Stimulated activated CD8-positive, alpha-beta memory T cell treated with anti-CD3 and anti-CD28 coated beads, Interleukin-7, amount 100 ng/mL, for 1 hour (primary cell): ENCODE data around the gene GPRIN1.
A peak's percentile ranks its signal among the peaks of the same experiment; 100 is the strongest.
"Not testable (repeated sequence)": the region's sequence is repeated elsewhere in the genome, so short reads cannot be mapped to it uniquely, and the experiment has no call there.

Source experiments
- DNase-seq, 2 donors: peaks; one replicate each; pipeline ENCODE4 v3.0.0-alpha.2; 2020; ENCODE audit warnings: low read depth in 2 of 2

The GPRIN1 gene

DNA sequence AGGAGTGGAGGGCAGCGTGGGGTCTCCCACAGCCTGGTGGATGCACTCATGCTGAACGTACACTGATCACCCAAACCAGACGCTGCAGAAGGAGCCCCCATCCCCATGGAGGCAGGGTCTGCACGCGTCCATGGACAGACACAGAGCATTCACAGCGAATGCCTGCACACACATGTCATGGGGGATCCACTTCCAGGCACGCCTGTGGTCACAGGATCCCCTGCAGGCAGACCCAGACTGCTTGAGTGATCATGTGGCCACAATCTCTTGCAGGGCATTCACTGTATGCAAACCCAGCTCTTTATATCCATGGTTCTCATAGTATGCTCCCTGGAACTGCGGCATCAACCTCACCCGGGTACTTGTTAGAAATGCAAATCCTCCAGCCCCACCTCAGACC, 15.0 kb upstream of the GPRIN1 start:
- DNase-seq, result no peak

DNA sequence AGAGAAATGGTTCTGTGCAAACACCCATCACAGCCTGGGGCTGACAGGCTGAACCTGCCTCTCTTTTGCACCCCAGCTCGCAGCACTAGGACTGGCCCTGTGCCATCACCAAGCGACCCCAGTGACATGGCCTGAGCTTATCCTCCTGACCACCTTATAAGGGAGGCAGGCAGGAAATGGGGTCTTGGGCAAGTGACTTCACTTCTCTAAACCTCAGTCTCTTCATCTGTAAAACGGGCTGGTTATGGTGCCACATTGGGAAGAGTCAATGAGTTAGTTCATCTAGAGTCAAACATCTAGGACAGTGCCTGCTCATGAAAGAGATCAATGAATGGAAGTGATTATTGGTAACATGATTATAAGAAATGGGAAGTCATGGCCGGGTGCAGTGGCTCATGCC, 14.2 kb upstream of the GPRIN1 start:
- no peak for DNase-seq

DNA sequence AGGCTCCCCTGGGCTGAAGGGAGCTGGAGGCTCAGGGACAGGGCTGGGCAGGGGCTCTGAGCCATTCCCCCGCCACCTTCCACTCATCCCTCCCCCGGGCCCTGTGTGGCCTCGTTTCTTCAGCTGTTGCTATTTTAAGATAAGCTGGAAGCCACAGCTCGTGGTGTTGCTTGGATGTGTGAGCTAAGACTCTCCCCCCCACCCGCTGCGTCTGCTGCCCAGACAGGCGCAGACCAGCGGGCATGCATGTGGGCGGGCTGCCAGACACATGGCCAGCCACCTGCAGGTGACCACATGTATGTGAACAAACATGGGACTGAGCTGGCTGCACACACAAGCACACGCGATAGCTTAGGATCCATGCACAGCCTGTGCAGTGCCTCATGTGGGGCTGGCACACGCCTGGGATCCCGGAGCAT, 11.7 kb upstream of the GPRIN1 start:
- DNase-seq, result no peak

DNA sequence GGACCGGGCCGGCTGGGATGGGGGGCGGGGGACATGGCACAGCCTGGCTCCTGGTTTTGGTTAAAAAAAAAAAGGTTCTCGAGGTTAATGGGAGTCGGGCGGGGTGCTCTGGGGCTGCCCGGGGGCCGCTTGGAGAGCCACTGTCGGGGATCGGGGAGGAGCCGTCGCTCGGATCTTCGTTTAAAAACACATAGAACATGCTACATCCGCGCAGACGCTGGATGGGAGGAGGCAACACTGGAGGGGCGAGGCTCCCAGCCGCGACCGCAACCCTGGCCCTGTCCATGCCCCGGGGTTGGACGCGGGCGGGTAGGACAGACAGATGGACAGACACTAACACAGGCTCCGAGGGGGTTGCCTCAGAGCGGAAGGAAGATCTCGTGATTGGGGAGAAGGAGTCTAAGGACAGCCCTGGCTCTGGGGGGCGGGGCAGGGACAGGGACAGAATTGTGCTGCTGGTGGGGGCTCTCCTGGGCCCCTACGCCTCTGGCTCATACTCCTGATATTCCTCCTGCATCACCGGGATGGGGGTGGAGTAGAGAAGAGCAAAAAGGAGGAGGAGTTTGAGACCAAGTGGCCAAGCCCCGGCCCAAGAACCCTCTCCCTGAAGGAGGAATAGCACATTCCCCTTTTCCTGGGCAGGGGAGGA, 10.5 kb upstream of the GPRIN1 start:
- DNase-seq, result no peak

DNA sequence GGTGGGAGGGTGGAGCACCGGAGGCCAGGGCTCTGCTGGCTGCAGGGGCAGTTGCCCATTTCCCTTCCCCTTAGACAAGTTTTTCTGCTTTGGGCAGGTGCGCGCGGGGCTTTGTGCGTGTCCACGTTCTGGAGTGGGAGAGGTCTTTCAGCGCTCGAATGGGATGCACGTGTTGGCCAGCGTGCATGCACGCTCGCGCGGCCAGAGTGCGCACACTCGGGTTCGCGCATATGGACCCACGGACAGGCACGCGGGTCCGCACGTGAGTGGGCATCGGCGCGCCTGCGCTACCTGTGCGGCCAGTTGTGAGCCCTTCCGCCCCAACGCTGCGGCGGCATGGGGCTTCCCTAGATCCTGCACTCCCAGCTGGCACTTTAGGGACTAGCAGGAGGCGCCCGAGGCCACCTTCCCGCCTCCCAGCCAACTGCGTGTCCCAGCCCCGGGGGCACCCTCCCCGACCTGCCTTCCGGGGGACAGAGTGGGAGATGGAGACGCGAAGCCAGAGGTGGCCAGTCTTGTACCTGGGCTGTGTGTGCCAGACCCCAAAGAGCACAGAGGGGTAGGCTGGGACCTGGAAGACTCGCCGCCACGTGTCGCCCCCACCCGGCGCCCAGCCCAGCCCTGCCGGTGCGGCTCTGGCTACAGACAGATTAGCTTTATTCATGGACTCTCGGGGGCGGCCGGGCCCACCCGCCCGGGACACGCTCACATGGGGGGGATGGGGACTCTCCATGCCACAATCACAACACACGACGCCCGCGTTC, 9.8 kb upstream of the GPRIN1 start:
- no peak for DNase-seq

DNA sequence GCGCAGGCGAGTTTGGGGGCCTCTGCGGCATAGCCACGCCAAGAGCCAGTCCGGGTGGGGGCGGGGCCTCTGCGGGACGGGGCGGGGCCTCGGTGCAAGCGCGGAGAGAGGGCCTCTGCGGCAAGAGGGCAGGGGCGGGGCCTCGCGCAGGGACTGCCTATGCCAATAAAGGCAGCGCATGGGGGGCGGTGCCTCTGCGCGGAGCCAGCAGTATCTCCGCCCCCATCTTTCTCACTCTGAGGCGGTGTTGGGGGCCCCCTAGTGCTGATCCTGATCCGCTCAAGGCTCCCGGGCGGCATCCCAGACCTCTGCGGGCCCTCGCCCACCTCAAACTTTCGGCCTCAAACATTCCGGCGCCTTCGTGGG, 9.2 kb upstream of the GPRIN1 start:
- DNase-seq, result peak; percentile 39 to 46

DNA sequence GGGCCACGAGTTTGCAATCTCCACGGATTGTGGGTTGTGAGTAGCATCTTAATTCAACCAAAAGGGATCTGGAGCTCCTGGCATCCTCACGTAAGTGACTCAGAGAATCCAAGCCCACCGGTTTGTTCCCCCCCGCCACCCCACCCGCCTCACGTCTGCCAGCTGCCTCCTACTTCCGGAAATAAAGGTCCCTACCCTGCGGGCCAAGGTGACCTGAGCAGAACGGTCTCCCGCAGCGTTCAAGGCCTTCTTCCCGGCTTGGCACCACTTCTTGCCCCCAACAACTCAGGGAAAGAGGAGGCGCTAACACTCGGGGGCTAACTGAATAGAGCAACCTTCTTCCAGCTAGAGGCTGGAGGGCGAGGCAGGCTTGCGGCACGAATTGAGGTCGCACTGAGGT, 8.8 kb upstream of the GPRIN1 start:
- no peak for DNase-seq

DNA sequence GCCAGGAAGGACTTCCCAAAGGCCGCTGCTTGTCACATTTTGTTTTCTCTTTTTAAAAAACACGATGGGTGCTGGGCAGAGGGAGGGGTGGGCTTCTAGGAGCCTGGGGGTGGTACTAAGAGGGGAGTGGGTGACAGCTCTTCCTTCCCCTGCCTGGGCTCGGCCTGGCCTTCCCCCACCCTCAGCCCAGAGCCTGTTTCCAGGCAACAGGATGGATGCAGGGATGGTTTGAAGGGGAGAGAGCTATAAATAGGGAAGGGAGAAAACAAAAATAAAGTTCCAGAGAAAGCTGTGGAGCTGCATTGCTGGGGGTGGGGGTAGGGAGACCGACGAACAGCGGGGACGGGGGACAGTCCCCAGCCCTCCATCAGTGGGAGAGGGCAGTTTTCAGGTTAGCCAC, 6.6 kb upstream of the GPRIN1 start:
- no peak for DNase-seq

DNA sequence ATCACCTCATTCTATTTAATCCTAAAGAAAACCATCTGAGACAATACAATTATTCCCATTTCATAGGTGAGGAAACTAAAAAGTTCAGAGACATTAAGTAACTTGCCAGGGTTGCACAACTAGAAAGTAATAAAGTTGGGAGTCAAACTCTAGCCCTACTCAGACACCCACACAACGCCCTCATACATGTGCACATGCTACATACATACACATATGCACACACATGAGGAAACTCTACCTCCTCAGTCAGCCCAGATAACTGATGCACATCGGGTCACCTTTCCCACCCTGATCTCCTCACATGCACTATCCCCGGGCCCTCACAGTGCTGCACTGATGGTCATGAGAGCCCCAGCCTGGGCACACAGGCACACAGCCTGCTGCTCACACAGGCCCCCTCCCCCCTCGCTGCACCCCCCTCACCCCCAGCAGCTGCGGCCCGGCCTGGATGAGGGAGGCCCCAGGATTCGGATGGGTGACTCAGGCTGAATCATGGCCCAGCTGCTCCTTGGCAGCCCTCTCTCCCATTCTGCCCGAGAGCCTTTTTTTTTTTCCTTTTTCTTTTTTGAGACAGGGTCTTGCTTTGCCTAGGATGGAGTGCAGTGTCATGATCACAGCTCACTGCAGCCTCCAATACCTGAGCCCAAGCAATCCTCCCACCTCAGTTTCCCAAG, 5.0 kb upstream of the GPRIN1 start:
- DNase-seq, result no peak

DNA sequence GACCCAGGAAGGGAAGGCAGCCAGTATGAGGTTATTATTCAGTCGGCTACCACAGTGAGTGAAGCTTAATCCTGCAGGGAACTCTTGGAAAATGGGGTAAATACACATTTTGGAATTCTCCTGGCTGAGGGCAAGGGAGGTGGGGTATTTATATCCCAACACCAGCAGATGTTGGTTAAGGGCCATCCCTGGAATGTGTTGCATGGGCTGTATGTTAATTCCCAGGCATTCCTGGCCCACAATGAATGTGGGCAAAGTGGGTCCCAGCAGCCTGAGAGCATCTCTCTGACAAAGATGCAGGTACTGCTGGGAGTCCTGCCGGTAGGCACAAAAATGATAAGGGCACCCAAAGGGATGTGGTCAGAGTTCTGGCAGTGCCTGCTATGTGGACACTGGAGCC, 2.9 kb upstream of the GPRIN1 start:
- no peak for DNase-seq

DNA sequence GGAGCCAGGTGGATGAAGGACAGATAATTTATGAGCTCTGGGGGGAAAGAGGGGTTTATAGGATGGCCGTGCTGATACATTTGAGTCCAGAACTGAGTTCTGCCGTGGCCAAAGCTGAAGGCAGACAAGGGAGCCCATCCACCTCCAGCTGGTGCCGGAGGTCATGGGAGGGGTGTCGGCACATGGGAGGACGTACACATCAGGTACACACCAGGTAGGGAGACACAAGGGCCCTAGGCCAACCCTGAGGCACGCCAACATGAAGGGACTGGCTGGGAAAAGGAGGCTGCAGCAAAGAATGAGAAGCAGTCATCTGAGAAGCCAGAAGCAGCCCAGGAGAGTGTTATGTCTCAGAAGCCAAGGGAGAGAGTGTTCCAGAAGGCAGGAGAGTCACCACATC, 2.1 kb upstream of the GPRIN1 start:
- DNase-seq, result no peak

DNA sequence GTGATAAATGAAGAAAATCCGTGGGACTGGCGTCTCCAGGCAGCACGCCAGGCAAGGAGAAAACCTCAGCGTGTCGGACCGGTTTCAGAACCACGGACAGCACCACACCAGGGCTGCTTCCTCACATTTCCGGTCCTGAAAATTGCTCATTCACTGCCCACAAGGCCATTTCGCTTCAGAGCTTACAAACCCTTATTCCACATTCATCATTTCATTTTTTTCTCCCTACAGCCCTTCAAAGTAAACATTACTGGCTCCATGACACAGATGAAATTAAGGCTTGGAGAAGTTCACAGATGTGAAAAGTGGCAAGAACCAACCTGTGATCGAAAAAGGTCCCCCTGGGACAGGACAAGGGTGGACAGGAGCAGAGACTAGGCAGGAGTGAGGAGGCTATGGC, 1.5 kb upstream of the GPRIN1 start:
- no peak for DNase-seq

DNA sequence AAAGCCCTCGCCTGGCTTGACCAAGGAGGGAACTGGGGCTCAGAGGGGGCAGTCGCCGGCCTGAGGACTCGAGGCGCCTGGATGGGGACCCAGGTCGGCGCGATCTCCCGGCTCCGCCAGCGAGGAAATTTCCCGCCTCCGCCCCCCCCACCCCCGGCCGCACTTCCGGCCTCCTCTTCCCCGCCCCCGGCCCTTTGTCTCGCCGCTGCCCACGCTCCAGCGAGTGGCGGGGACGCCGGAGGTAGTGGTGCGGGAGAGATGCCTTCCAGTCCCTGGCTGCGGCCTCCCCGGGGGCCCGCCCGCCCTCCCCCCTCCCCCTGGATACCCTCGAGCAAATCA, 448 bp upstream of the GPRIN1 start:
- DNase-seq, result no peak

DNA sequence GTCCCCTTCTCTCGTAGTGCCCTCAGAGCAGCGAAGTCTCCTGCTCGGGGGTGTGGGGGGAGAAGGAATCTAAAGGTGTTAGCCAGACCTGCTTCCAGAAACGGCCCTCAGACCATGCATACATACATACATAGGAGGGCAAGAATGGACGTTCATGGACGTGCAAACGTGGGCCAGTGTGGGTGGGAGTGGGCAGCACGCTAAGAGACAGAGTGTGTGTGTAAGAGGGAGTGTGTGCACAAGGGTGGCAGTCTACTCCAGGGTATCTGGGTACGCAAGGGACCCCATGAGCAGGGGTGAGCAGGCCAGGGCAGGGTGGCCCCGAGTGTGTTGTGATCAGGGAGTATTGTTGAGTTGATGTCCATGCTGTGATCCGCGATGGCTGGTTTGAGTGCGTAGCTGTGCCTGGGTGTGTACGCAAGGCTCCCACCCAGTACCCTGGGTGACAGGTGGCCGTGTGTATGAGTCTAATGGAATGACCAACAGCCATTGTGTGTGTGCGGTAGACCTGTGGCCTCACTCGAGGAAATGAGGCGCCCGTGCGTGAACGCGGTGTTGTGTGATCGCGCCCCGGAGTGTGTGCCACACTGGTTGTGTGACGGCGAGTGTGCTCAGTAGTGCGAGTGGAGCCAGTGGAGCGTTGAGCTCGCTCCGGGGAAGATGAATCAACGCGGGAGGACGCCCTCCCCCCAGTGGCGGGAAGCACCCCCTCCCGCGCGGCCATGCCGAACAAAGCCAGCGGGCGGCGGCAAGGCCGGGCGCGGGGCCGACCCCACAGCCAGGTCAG, 826 bp downstream of the GPRIN1 start:
- no peak for DNase-seq

DNA sequence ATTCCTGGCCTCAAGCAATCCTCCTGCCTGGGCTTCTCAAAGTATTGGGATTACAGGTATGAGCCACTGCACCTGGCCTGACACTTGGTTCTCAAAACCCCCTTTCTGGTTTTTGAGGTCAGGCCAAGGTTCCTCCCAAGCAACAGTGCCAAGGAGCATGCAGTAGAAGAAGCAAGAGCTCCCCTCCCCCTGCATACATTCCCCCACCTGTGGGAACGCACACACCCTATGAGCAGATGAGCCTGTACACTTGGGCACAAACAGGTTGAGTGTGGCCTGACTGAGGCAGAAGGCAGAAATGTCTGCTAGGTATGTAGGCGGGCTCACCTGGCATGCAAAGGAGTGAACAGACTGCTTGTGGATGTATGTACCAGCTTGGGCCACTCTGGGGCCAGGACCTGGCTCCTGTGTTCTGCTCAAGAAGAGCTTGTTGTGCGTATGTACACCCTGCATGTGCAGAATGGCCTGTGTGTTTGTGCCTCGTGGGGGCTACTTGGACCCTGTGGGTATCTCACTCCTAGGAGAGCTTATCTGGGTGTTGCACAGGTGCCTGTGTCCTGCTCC, 1.7 kb downstream of the GPRIN1 start:
- no peak for DNase-seq

DNA sequence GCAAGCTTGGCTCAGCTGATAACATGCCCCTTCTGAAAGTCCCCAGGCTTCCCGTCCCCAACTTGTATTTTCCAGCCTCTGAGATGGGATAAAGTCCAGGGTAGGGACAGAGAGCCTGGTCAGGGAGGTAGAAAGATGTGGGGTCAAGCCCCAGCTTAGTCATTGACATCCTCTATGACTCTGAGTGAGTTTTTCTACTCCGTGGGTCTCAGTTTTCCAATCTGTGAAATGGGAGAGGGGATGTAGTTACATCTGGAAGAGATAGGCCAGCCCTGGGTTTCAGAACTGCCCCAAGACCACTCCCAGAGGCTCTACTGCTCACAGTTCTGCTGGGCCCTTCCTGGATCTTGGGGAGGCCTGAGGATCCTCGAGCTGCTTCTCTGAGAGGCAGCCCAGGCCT, 3.1 kb downstream of the GPRIN1 start:
- DNase-seq, result no peak

DNA sequence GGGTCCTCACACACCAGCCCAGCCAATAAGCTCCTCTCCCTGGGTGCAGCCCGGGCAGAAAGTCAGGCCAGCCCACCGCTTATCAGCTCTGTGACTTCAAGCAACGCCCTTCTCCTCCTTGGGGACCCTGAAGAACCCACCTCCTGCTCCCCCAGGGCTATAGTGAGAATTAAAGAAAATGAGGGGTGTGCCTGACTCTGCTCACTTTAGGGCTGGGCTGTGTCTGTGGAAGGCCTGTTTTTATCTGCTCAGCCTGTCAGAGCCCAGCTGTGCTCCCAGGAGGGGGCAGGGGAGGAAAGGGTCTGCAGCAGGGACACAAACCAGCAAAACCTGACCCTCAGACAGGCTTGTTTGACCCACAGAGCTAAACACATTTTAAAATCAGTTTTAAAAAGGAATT, 3.9 kb downstream of the GPRIN1 start:
- no peak for DNase-seq

DNA sequence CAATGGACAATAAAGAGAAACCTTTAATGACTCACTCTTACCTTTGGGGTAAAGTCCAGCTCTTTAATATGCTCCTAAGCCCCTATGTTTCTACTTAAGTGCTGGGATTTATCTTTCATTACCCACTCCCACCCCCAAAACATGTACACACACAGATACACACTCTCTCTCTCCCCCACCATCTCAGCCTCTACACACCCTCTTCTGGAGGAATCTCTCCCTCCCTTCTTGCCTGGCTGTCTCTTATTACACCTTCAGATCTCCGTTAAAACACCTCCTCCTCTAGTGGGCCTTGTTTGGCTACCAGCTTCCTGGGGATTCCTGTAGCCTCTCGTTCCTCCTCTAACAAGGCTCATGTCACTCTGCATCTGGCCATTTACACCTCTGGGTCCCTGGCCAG, 6.9 kb downstream of the GPRIN1 start:
- no peak for DNase-seq

DNA sequence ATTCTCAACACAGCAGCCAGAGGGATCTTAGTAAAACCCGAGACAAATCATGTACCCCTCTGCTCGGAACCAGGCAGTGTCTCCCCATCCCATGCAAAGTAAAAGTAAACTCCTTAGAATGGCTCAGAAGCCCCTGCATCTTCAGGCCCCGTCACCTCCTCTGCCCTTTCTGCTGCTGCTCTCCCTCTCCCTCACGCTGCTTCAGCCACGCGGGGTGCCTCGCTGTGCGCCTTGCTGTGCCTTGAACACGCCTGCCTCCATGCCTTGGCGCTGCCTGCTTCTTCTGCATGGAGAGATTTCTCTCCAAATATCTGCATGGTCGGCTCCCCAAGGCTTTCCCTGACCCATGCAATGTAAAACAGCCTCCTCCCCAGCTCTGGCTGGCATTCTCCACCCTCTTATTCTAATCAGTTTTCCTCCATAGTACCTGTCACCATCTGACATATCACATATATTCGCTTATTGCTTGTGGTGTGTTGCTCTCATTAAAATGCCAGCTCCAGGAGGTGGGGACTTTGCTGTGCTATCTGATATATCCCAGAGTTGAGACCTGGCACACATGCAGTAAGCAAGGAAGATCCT, 8.0 kb downstream of the GPRIN1 start:
- DNase-seq, result no peak

DNA sequence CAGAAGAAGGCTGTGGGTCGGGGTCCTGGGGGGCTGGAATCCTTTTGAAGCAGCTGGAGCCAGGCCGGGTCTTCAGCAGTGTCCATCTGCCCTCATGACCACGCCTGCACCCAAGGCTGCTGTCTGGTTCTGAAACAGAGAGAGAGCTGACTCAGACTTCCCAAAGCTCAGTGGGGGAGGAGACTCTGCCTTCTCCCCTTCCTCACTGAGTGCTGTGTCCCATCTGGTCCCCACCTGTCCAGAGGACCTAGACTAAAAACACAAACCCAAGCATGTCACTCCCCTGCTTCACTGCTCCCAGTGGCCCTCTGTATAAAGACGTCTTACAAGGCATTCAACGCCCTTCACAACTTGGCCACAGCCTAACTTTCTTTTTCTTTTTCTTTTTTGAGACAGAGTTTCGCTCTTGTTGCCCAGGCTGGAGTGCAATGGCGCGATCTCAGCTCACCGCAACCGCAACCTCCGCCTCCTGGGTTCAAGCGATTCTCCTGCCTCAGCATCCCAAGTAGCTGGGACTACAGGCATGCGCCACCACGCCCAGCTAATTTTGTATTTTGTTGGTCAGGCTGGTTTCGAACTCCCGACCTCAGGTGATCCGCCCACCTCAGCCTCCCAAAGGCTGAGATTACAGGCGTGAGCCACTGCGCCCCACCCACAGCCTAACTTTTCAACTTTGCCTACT, 10.1 kb downstream of the GPRIN1 start:
- DNase-seq, result not testable (repeated sequence)
